HG02623 (cell line): ENCODE results near the gene DIPK2A.

Source experiments
- ATAC-seq: cut with Tn5 transposase; IDR thresholded peaks from one replicate; pipeline ENCODE4 v1.9.1; 2021; ENCODE audit warnings: moderate library complexity; ENCODE audit not compliant: unreplicated experiment

DIPK2A gene

DNA sequence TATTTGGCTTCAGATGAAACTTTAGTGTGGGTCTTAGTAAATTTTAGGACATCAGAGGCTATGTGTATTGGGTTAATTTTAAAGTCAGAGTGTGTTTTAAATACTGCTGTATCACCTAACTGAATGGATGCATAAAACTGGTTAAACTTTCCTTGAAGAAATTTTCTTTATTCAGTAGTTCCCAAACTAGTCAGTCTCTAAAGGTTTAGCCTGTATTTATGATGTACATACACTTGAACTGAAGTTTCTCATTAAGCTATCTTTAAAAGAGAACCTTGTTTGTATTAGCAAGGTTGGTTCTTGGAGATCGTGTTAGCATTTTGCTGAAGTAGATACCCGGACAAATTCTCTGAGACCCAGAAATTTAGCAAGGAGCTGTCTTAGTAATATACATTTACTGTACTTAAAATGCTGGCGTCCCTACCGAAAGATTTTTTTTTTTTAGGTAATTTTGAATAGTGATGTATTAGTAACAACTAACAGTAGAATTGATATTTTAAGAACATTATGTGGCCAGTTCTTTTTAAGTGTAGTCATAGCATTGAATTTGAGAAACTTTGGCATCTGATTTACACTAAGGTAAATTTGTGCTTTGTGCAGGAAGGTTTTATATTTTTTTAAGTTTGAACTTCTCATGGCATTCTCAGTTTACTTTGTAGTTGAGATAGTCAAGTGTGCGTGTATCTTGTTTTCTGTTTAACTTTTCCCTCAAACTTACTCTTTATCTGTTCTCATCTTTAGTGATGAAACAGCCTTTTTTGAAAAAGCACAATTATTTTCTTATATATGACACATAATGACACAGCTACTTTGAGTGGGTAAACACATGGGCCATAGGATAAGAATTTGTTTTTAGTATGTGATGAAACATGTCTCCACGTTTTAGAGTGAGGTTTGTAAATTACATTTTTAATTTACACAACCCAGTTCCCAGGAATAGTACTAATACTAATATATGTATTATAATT lies 2.9 kb downstream of the DIPK2A start:
- ATAC-seq = no peak

DNA sequence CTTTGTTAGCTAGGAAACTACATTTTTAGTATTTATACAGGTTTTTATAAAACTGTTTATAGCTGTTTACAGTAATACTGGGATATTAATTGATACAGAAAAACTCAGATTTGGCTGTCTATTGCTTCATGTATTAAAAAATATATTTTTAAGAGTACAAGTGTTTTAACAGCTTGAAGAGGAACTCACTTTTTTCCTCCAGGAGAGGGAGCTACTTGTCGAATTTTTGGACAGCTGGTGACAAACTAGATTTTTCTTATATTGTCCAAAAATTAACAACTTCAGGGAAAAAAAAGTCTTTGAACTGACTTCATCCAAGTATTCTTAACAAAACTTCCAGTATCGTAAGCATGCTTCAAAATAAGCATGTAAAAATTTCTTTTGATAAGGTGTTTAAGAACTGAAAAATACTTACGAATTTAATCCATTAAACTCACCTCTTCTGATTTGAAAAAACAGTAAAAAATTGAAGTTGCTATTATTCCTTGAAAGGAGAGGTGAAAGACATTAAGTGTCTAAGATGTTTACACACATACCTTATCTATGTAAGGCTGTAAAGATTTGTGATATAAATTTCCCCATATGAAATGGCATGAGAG lies 4.0 kb downstream of the DIPK2A start:
- ATAC-seq = no peak

DNA sequence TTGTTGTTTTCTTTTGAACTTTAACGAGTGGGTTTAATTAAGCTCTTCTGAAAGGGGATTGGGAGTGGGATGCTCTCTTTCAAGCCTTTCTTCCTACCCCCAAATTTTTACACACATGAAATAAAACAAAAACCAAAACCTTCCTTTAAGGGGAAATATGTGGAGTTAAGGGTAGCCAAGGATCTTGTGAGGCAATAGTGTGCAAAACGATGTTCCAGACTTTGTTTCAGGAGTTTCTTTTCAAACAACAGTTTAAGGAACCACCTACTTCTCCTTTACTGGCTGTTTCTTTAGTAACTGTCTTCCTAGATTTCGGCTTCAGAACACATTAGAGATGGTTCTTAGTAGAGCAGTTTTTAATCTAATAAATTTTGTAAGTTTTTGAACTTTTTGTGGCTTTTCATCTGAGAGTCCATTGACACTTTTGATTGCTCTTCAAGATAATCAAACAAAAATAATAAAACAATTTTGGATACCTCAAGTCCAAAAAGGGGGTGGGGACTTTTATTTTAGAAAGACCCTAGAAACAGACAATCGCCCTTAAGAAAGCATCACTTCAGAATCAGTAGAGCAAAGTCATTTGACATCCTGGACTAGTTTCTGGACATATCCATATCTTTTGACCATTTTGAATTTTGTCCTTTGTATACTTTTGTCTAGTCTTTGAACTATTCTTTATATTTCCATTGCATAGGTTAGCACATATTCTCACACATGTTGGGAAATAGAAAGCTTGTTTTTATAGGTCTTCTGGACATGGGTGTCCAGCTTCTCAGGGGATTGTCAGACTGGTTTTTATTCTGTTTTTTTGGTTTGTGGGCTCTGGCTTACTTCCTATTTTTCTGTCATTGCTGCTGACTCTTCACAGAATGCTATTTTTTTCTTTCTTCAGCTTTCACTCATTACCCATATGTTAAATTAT lies 6.0 kb downstream of the DIPK2A start:
- peak; percentile 37 for ATAC-seq

DNA sequence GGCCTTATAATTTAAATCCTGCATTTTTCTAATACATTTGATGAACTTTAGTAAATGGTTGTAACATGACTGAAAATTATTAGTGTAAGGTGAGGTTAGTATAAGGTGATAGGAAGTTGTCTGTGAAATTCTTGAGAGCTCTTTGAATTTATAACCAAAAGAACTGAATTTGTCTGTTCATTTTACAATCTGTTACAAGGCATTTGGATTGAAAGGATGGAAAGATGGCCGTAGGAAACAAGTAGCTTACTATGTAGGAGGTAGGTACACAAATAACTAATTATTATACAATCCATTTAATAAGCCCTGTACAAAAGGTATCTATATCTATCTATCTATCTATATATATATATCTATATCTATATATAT lies 6.6 kb downstream of the DIPK2A start:
- no peak for ATAC-seq

DNA sequence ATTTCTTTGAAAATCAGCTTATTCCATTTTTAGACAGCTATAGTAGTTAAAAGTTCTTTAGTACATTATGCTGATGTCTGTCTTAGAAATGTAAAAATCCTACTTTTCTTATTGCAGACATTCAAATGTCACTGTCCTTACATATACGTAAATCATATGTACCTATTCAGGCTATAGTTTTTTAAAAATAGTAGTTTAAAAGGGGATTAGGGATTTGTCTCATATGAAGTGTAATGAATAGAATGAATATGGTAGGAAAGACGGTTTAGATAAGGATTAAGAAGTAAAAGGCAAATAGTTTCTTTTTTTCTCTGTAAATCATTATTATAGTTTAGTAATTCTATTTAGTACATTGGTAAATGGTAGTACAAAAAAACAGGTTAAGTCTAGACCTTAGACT lies 7.4 kb downstream of the DIPK2A start:
- ATAC-seq = no peak

DNA sequence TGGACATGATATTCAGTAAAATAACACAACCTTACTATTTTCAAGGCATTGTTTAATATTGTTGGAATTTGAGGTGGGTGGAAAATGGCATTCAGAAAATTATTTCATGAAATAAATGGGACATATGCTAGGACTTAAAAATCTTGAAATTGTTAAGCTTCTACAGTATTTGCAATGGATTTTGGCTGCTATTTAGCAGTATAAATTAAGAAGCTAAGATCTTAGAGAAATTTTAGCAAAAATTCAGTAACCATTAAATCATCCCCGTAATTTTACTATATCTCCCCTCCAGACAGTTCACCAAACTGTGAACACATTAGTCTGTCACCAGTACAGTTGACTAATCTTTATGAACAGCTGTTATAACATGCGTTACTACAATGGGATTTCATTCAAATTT lies 8.2 kb downstream of the DIPK2A start:
- ATAC-seq = no peak

DNA sequence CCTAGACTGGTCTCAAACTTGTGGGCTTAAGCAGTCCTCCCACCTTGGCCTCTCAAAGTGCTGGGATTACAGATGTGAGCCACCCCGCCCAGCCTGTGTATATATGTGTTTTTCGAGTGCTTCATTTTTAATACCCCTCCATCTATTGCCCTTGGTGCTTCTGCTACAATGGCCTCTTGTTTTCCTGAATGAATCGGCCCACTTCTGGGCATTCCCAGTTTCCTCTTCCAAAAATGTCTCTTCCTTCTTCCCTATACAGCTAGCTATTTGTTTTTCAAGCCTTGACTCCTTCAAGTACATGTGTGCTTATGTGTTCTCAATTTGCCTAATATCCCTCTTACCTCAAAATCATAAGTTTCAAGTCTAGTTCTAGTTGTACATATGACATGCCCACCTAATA lies 16.7 kb downstream of the DIPK2A start:
- no peak for ATAC-seq

DNA sequence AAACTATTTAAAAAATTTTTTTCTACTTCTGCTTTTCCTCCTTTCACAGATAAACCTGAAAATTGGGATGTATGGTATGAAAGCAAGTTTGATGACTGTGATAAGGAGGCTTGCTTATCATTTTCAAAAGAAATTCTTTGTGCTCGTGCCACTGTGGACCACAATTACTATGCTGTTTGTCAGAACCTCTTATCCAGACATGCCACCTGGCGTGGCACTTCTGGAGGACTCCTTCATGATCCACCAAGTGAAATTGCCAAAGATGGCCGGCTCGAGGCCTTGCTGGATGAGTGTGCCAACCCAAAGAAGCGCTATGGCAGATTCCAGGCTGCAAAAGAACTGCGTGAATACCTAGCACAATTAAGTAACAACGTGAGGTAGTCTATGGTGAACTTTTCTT lies 17.8 kb downstream of the DIPK2A start:
- no peak for ATAC-seq

DNA sequence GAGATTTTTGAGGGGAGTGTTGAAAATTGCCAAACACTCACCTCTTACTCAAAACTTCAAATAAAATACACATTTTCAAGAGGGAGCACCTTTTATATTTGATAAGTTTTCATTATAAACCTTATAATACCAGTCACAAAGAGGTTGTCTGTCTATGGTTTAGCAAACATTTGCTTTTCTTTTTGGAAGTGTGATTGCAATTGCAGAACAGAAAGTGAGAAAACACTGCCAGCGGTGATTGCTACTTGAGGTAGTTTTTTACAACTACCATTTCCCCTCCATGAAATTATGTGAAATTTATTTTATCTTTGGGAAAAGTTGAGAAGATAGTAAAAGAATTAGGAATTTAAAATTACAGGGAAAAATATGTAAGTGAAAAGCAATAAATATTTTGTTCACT lies 20.1 kb downstream of the DIPK2A start:
- ATAC-seq = peak; percentile 55

DNA sequence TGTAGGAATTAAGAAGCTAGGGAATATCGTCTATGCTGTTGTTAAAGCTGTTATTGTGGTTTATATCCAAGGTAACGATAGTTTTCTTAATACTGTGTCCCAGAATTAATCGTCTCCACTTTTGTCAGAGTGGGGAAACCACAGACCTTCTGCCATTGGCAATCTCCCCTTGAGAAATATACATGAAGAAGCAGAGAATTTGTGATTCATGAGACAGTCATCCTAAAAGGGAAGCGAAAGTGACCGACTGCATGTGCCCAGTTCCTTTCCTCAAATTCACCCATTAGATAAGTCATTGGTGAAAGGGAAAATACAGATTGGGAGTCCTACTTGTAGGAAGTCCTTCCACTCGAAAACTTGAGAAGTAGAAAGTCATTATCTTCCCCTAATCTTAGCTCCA lies 26.6 kb downstream of the DIPK2A start:
- ATAC-seq = no peak

DNA sequence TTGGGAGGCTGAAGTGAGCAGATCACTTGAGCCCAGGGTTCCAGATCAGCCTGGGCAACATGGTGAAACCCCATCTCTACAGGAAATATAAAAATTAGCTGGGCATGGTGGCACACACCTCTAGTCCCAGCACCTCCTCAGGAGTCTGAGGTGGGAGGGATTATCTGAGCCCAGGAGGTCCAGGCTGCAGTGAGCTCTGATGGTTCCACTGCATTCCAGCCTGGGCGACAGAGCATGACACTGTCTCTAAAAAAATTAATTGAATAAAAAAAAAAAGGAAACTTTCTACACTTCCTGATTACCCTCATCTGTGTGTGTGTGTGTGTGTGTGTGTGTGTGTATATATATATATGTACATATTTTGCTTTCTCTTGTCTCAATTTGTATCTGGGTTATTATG lies 31.4 kb downstream of the DIPK2A start:
- ATAC-seq = no peak

DNA sequence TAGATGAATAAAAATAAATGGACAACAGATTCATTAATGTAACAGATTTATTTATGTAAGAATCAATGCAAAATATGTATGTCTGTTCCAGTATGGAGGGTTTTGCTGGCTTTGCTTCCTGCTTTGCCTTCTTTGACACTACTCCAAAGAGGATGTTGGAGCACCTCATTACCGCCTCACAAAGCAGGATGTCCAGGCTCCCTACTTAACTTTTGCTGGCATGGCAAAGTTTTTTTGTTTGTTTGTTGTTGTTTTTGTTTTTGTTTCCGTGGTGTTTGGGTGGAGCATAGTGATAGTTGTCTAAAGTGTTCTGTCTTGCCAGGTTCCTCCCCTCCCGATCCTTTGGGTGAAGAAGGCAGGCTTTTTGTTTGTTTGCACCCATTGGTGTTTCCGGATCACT lies 38.7 kb downstream of the DIPK2A start:
- ATAC-seq = no peak

DNA sequence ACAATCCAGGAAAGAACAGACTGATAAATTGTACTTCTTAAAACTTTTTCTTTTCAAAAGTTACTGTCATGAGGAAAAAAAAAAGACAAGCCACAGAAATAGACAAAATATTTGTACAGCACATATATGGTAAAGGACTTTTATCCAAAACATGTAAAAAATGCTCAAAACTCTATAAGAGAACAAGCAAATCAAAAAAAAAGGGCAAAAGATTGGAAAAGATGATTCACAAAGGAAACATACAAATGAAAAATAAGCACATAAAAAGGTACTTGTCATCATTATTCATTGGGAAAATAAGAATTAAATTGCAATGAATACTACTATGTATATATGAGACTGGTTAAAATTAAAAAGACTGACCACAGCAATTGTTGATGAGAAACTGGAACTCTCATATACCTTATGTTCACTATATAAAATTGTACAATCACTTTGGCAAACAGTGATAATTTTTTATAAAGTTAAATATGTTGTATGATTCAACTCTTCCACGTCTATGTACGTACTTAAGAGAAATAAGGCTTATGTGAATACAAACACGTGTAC lies 39.7 kb downstream of the DIPK2A start:
- ATAC-seq = no peak

DNA sequence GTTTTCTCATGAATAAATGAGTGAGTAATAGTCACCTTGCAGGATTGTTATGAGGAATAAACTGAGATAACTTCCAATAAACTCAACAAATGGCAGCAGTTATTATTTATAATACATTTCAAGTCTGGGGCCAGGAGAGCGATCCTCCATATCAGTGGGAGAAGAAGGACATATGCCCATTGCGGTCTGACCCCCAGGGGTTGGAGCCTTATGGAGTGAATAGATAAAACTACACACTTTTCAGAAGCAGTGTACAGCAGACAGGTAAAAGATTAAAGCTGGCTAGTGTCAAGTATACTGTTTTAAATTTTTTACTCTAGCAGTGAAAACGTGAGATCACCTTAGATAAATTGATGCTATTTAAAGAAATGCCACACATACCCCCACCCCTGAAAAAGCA lies 43.5 kb downstream of the DIPK2A start:
- no peak for ATAC-seq

DNA sequence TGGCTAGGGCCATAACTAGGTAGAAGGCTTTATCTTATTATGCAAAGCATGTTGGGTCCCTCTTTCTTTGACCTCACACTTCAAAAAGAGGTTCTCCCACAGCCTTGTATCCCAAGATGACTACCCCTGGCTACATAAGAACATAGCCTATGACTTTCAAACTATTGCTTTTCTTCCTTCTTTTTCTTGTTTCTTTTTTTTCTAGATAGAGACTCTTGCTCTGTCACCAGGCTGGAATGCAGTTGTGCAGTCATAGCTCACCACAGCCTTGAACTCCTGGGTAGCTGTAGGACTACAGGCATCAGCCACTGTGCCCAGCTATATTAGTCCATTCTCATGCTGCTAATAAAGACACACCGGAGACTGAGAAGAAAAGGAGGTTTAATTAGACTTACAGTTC lies 47.2 kb downstream of the DIPK2A start:
- ATAC-seq = no peak
